NCI-H2029 (cell line): ENCODE results near the gene RNU2-63P.
"Not testable (repeated sequence)": the region's sequence is repeated elsewhere in the genome, so short reads cannot be mapped to it uniquely, and the experiment has no call there.

ENCODE experiments used
- DNase-seq: peaks from one replicate; lab custom pipeline; 2025; lab: John Stamatoyannopoulos, UW

RNU2-63P gene

DNA sequence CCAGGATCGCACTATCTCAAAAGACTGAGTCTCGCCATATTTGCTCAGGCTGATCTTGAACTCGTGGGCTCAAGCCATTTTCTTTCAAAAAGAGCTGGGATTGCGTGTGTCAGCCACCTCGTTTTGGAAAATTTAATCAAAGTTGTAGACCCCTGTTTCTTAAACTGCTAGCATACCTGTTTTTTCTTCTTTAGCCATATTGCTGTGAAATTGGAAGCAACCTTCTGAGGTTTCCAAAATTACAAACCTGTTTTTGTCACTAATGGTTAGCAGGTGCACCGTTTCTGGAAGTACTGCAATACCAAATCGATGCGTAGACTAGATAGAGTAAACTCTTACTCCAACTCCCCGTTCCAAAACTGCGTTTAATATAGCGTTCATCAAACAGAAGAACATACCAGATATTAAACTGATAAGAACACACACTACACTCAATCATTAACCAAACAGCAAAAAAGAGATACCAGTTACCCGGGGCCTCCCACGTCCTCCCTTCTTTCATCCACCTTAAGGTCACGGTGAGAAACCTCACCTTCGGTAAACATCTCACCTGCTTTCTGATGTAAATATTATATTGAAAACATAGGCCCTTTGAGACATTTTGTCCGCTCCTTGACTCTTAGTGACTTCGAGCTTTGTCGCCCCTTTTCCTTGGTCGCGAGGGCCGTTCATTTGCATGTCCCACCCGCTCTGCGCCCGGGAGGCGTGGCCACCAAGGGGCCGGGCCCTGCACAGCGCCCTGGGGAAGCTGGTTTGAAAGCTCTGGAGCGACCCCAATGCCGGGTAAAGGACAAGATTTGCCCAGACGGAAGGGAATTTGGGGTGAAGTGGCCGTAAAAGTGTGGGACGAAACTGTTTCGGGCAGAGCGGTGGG is at the start of gene RNU2-63P:
TSS of gene RNU2-63P (minus strand) at position 462 of the 874 bp plus-strand sequence.
- peak; percentile 31 for DNase-seq

DNA sequence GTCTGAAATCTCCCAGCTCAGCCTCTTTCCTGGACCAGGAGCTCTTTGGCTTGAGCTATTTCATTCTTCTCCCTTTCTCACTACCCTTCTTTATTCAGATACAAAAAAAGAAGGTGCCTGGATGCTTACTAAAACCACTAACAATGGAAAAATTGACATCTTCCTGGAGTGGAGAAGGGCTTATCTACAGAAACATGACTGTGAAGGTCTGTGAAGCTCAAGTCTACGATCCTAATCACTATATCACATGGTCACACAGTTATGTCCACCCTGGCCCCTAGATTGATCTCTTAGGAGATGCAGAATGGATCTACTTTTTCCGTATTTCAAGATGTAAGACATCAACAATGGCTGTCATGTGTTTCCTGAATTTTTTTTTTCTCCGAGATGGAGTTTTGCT is 44.9 kb upstream of the RNU2-63P start:
- no peak for DNase-seq

DNA sequence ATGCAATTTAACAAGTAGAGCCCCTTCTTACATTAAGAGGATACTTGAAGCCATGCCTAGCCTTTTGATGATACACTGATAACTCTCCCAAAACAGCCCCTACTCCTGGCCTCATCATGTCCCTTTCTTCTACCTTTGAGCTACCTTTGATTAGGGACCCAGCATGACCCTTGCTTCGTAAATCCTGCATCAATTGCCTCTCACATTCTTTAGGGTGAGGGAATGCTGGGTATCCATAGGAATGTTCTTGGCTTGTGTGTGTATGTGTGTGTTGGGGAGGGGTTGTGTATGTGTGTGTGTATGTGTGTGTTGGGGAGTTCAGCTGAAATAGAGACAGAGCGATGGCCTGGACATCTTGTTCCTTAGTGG is 44.5 kb upstream of the RNU2-63P start:
- no peak for DNase-seq

DNA sequence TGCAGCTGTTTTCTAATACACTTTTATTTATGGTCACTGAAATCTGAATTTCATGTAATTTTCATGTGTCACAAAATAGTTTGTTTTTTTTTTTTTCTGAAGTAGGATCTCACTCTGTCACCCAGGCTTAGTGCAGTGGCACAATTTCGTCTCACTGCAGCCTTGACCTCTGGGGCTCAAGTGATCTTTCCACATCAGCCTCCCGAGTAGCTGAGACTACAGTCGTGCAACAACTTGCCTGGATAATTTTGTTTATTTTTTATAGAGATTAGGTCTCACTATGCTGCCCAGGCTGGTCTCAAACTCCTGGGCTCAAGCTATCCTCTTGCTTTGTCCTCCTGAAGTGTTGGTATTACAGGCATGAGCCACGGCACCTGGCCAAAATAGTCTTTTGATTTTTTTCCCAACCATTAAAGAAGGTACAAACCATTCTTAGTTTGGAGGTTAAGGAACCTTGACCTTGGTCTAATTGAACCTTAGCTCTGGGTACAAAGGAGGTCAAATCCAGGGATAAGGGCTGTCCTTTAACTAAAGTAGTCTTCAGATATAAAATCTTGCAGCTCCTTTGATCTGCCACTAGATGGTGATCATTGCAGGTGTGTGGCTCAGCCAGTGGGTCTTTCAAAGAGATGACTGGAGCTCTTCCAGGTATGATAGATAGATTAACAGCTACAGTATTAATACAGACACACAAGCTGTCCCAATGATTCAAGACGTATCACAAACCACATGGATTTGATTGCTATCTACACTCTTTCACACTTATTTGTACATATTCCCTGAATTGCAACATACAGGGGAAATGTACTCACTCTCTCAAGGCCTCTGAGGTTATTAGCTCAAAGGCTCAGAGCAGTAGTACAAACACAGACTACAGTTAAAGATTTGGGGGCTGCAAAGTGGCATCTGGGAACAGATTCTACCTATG is 43.9 kb upstream of the RNU2-63P start:
- DNase-seq, result peak; percentile 1

DNA sequence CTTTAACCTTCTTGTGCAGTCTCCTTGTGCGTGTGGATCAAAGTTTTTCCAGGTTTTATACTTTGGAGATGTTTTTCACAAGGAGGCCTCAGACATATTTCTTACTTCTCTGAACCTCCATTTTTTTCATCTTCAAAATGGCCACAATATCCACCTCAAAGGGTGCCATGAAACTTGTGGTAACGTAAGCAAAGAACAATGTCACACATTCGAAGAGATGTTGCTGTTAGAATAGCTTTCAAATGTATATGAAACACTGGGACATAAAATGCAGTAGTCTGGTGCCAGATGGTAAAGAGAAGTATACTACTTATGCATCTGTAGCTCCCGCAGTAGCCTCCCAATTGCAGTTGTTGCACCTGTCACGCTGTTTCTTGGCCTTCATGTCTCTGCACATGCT is 41.8 kb upstream of the RNU2-63P start:
- DNase-seq, result no peak

DNA sequence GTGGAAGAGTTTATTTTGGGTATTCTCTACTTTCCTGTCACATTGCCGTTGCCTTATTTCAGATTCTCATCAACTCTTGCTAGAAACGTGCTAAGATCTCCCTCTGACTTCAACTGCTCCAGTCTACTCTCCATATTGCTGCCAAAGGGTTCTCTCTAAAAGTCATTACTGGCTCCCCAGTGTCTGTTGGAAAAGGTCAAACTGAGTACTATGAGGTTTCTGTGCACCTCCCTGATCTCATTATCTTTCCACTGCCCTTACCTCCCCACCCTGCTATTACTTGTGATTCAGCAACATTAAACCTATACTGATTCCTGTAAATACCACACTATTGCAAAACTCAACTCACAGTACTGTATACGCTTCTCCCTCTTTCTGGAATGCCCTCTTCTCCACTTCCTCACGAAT is 41.1 kb upstream of the RNU2-63P start:
- no peak for DNase-seq

DNA sequence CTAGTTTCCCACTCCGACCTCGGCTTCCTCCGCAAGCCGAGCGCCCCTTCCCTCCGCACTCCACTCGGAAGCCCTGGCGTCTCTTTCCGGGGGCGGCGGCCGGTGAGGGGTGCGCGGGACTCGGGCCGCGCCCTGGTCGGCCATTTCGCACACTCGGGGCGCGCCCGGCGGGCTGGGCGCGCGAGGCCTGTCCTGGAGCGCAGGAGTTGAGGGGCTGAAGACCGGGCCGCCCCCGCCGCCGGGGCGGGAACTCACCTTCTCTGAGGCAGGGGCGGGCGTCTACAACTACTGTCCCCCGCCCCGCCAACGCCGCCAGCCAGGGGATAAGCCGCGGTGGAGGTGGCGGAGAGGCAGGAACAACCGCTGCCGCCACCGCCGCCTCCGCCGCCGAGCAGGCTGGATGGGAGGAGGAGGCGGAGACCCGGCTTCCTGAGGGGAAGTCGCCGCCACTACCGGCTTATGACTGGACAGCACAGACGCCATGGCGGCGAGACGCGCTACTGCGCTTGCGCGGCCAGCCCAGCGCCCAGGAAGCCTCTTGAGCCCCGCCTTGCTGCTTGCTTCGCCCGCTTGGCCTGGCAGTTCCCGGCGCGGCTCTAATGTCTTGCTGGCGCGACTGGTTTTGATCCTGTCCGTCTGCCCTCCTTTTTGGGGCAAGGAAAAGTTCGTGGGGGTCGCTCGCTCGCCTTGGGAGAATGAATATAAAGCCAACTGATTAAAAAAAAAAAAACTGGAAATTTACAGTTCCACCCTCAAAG is 39.2 kb upstream of the RNU2-63P start, which contains the start of gene KRCC1:
TSS of gene KRCC1 (minus strand) at position 413 of the 758 bp plus-strand sequence. CDS start 27,220 bp downstream, outside the sequence.
- peak; percentile 86 for DNase-seq

DNA sequence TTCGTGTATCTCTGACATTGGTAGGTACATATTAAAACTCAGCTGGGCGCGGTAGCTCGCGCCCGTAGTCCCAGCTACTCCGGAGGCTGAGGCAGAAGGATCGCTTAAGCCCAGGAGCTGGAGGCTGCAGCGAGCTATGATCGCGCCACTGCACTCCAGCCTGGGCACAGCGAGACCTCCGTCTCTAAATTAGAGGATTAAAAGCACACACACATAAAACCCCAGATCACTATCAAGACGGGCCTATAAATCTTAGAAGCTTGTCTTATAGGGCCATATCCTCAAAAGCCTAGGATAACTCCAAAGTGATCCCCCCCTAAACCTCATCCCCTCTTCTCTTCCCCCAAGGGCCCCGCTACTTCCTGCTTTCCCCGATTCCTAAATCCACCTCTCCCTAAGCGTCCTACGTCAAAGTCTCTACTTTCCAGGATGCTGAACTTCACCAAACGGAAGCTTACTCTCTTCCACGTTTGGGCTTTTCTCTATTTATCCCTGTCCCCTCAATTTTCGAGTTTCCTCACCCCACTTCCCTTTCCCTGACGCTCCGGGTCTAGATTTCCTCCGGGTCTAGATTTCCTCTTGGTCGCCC is 38.5 kb upstream of the RNU2-63P start:
- no peak for DNase-seq

DNA sequence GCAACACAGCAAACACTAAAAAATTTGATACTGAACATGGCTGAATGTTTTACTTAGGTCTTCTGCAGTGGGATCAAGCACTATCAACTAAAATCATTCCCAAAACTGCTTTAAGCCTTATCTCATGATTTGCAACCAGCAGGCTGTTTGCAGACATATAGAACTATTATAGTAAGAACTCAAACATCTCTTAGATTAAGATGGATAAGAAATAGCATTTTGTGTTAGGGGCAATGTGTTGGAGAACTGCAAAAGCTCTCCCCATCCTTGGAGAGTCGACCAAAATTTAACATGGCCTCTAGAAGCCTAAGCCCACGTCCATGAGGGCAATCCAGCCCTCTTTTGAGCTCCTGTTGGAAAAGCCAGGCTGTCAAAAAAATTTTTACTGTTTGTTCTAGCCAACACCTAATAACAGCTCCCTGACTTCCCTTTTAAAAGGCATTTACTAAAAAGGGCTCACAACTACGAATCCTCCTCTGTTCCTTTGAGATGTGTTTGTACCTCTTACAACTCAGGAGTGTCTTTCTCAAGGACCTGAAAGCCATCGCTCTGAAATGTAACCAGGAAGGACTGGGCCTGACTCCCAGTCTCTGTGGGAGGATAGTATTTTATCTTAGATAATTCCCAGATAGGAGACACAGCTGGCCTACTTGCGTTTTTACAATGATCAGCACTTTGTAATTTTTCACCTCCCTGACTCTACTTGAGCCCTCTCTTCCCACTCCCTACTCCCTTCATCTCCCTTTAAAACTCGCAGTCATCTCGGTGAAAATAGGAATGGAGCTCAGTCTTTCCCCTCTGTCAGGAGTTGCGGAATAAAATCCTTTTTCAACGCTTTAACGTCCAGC is 37.8 kb upstream of the RNU2-63P start:
- no peak for DNase-seq

DNA sequence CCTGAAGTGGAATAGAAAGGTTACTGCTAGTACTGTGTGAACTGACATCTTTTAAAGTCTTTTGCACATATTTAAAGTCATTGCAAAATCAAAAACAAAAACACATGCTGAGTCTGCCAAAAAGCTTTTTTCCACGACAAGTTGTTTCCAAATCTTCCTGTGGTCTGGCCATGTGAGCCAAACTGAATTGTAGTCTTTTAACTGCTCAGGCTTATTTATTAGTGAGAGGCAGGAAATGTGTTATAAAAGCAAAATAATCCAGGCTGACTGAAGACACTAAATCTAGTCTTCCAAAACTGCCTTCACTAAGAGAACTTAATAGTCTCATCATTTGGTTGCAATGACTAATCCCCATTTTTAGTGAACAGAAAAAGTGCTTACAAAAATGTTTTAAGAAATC is 36.9 kb upstream of the RNU2-63P start:
- no peak for DNase-seq

DNA sequence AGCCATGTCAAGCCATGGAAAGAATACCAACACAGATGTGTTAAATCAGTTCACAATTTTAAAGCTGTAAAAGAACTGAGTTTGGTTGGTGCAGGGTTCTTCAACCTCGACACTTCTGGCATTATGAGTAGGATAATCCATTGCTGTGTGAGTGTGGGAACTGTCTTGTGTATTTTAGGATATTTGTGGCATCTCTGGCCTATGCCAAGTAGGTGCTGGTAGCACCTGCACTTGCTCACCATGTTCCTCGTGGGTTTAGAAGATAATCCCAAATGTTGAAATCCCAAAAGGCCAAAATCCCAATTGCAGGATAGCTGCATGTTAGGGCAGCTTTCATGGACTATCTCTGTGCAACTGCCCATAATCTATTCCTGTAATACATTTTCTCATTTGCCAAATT is 35.4 kb upstream of the RNU2-63P start:
- no peak for DNase-seq

DNA sequence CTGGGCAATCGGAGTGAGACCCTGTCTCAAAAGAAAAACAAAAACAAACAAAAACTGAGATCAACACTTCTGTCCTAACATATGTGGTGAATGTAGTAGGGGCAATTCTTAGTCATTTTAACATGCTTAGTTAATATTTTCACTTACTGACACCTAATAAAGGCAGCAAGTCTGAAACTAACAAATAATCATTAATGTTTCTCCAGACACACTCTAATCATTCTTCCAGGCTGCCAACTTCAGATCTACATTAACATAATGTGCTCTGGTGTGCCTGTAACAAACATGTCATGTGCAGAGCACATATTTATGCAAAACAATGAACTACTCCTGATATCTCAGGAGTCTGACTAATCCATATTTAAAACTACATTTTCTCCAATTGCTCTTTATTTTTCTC is 33.3 kb upstream of the RNU2-63P start:
- no peak for DNase-seq

DNA sequence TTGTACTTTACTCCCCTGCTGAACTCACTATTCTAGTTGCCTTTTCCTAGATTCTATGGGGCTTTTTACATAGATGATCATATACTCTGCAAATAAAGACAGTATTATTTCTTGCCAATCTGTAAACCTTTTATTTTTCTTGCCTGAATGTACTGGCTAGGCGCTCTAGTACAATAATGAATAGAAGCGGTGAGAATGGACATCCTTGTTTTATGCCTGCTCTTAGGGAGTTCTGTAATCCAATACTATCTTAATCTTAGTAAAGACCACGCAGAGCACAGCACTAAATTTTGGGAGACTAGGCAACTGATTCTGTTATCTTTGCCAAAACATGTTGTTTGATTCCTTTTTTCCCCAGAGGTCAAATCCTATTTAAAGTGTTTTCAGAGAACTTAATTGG is 32.2 kb upstream of the RNU2-63P start:
- no peak for DNase-seq

DNA sequence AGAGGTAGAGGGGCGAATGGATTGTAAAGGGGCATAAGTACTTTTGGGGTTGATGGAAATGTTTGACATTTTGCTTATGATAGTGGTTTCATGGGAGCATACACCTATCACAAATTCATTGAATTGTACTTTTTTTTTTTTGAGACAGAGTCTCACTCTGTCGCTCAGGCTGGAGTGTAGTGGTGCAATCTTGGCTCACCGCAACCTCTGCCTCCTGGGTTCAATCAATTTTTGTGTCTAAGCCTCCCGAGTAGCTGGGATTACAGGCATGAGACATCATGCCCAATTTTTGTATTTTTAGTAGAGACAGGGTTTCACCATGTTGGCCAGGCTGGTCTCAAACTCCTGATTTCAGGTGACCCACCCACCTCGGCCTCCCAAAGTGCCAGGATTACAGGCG is 29.2 kb upstream of the RNU2-63P start:
- DNase-seq, result not testable (repeated sequence)

DNA sequence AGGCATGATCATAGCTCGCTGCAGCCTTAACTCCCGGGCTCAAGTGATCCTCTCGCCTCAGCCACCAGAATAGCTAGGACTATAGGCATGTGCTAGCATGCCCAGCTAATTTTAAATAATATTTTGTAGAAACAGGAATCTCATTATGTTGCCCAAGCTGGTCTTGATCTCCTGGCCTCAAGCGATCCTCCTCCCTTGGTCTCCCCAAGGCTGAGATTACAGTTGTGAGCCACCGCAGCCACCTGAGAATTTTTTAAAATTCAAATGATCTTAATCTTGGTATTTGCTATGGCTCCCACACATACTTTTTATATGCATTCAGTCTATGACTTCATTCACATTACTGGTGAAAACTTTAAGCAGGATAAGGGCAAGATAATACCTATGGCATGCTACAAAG is 26.1 kb upstream of the RNU2-63P start:
- DNase-seq, result no peak

DNA sequence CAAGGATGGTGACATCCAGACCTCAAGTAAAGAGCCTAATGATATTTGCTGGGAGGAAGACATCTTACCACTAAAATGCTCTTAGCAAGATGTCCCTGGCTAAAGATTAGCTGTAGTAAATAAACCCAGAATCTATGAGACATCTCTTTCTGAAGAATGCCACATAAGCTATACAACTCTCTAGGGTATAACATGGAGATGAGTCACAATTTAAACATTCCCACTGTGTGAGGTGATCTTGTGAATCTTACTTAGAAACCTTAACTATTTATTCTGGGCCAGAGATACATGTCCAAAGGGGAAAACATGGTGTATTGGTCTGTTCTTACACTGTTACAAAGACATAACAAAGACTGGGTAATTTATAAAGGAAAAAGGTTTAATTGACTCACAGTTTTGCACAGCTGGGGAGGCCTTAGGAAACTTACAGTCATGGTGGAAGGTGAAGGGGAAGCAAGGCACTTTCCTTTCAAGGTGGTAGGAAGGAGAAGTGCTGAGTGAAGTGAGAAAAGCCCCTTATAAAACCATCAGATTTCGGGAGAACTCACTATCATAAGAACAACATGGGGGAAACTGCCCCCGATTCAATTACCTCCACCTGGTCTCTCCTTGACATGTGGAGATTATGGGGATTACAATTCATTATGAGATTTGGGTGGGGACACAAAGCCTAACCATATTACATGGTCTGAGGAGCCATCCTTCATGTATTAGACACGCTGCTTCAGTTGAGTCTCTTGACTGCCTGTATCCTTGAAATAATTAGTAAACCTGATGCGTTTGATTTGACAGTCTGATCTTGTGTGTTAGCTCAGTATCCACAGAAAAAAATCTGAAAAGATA is 22.1 kb upstream of the RNU2-63P start:
- no peak for DNase-seq

DNA sequence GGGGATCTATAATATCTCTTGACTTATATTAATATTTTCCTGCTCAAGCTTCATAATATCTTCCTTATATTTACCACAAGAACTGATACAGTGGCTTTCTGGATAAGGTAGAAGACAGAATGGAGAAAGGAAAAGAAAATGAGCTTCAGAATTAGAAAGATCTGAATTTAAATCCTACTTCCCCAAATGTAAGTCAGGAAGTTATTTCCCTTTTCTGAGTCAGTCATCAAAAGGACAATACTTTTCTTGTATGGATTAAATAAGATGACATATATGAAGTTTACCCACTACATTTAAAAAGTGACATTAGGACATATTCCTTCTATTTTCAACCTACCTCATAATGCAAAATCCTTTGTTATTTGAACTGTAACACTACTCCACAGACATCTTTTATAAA is 20.3 kb upstream of the RNU2-63P start:
- DNase-seq, result no peak

DNA sequence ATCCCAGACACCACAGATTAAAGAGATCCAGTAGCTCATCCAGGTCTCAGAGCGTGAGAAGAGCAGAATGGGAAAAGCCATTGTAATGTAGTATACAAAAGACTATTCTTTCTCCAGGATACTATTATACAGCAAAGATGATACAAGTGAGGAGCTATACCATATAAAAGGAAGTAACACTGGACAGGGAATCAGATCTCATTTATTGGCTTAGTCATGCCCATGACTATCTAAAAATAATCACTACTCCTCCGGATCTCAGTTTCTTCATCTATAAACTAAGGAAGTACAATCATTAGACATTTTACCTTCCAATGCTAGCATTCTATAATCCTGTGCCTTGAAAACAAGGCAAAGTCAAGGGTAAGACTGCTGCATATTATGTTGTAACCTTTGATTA is 19.8 kb upstream of the RNU2-63P start:
- no peak for DNase-seq

DNA sequence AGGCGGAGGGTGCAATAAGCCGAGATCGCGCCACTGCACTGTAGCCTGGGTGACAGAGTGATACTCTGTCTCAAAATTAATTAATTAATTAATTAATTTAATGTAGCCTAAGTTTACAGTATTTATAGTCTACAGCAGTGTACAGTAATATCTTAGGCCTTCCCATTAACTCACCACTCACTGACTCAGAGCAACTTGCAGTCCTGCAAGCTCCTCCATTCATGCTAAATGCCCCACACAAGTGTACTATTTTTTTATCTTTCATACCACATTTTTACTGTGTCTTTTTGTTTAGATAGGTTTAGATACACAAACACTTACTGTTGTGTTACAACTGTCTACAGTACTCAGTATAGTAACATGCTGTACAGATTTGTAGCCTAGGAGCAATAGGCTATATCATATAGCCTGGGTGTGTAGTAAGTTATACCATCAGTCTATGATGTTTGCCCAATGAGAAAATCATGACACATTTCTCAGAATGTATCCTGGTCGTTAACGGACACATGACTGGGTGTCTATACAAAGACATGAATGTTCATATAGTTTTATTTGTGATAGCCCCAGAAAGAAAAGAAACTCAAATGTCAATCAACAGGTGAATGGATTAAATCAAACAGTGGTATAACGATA is 15.8 kb upstream of the RNU2-63P start:
- no peak for DNase-seq
